HG03575 (cell line): ENCODE results near the gene CUL1.

Source experiments
- ATAC-seq: cut with Tn5 transposase; IDR thresholded peaks from one replicate; pipeline ENCODE4 v1.9.1; 2021; ENCODE audit not compliant: unreplicated experiment, insufficient number of reproducible peaks, low FRiP score; ENCODE audit errors: extremely low read depth

CUL1 gene

GRCh38 chr7:148711191-148712102 lies 12.7 kb downstream of the CUL1 start:
- ATAC-seq: no peak

- ATAC-seq: no peak
Measured at GRCh38 chr7:148712678-148713329, 14.1 kb downstream of the CUL1 start.

DNA sequence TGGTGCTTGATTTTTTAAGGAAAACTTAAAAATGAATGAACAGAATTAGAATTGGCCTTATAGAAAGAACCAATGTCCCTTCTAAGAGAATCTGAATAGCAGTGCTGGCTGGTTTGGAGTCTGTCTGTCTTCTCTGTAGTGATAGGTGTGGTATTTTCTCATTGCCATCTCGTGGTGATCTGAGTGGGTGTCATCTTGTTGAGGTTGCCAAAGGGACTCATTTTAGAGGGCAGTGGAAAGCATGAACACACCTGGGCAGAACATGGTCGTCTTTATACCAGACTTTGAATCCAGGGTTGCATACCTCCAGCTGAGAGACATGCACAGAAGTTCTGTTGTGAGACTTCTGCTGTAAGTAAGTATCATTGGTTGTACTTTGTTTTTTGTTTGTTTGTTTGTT lies 15.8 kb downstream of the CUL1 start:
- ATAC-seq: no peak

DNA sequence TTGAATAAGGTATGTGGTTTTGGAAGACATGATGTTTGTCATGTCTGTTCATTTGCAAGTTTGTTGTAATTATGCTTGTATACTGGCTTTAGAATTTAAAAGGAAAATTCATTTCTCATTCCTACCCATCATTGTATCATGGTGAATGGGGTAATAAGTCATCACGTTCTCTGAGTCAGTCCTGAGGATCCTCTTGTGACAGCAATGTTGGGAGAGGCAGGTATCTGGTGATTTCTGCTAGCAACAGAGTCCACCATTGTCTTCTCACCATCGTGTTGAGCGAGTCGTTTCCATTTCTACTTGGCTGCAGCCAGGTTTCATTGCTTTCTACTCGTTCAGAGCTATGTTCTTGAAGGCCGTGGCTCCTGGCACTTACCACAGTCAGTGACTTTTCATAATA lies 16.3 kb downstream of the CUL1 start:
- no peak for ATAC-seq

DNA sequence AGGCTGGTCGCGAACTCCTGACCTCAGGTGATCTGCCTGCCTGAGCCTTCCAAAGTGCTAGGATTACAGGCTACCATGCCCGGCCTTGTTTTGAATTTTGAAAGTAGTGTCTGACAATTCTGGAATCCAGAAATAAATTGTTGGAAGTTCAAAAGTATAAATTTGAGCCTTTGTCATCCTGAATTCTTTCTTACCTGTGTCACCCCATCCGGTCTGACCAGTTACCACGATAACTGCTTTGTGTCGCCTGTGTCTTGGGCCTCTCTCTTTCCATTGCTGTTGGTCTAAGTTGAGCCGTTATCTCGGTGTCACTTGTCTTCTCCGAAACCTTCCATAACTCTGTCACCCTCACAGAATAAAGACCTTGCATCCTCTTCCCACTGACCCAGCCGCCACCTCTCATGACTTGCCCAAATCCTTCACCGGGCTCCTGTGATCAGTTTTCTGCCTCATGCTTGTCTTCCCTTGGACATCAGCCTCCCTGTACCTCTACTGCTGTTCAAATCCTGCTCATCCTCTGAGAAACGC lies 18.6 kb downstream of the CUL1 start:
- ATAC-seq: no peak

DNA sequence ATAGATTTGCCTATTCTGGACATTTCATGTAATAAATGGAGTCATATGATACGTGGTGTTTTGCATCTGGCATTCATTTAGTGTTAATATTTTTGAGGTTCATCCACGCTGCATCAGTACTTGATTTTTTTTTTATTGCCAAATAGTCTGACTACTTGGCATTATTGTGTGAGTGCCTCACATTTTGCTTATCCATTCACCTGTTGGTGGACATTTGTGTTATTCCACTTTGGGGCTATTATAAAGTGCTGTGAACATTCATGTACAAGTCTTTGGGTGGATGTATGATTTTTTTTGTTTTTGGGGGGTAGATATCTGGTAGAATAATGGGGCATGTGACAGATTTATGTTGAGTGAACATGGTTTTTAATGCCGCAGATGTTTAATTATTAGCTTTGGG lies 19.7 kb downstream of the CUL1 start:
- no peak for ATAC-seq

DNA sequence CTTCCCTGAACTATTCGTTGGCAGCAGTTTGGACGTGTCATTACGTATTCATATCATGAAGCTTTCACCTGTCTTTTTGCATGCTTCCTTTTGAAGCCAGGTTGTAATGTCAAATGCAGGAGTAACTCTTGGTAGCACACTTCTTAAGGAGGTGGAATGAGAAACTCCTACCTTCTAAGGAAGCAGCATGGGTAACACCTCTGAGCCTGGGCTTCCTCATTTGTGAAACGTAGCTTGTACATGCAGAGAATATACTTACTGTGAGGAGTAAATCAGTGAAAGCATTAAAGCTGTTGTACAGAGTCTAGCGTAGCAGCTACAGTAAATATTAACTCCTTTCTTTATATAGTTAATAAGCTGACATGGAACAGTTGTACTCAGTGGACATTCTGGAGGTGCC lies 21.1 kb downstream of the CUL1 start:
- ATAC-seq: no peak

DNA sequence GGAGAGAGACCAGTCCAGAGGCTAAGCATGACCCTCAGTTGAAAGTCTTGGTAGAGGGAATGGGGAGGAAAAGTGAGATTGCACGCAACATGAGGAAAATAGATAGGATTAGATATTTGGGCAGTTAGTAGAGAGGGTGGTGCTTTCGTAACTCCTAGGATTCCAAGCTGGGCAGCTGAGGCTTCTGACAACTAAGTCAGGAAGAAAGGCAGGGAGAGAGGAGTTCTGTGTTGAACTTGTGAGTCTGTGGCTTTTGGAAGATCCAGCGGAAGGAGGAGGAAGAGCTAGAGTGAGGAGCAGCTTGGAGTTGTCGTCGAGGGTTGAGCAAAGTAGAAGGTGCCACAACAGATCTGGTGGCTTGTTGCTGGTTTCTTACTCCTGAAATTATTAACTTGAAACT lies 21.8 kb downstream of the CUL1 start:
- ATAC-seq: no peak

- ATAC-seq: no peak
Measured at GRCh38 chr7:148721390-148721789, 22.7 kb downstream of the CUL1 start.

- no peak for ATAC-seq
Measured at GRCh38 chr7:148722340-148723165, 23.9 kb downstream of the CUL1 start.

GRCh38 chr7:148723166-148723559 lies 24.5 kb downstream of the CUL1 start:
- ATAC-seq: no peak

- ATAC-seq: no peak
Measured at GRCh38 chr7:148723846-148724245, 25.1 kb downstream of the CUL1 start.

GRCh38 chr7:148726385-148726784 lies 27.7 kb downstream of the CUL1 start:
- no peak for ATAC-seq

DNA sequence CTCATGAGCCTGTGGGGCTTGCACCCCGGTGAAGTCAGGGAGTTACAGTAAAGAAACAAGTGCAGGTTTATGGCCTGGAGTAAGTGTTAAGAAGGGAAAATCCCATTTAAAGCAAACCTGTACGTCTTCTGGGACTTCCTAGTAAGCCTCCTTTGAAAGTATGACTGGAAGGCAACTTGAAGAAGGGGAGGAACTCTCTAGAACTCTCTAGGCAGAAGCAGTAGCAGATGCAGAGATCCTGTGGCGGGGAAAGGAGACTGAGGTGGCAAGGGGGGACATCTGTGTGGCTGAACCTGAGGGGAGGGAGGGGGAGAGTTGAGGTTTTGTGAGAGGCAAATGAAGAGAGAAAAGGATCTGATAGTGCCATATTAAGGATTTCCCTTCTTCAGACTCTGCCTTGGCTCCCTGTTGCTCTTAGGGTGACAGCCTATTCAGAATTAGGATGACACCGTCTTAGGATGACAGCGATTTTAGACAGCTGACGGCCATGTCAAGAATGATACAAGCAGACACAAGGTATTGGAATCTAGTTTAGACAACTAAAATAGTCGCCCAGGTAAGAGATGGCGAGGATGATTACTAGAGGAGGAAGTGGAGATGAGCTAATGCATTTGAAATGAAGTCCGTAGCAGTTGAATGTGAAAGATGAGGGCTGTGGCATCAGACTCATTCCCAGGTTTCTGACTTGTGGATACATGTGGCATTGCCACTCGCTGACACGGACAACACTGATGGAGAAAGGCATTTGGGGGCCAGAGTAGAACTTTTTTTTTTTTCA lies 29.0 kb downstream of the CUL1 start:
- no peak for ATAC-seq

DNA sequence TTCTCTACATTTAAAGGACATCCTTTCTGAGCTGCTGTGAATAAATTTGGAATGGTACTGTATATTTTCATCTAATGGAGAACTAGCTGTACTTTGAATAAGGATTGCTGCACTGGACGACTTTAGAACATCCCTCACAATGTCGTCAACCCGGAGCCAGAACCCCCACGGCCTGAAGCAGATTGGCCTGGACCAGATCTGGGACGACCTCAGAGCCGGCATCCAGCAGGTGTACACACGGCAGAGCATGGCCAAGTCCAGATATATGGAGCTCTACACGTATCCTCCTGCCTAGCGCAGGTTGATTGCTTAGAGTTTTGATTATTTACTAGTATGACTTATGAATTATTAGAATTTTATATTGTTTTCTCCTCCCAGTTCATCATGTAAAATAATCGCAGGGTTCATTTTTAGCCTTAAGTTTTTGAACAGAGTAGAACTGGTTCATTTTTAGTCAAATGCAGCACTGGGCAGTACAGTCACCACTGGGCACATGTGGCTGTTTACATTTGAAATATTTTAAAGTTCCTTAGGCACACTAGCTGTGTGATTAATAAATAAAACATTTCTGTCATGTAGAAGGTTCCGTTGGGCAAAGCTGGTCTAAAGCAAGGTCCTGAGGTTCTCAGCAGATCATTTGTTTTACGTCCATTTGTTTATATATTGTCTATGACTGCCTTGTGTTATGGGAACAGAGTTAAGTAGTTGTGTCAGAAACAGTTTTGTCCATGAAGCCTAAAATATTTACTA lies 31.5 kb downstream of the CUL1 start:
- ATAC-seq: no peak

- no peak for ATAC-seq
Measured at GRCh38 chr7:148732862-148733261, 34.2 kb downstream of the CUL1 start.

DNA sequence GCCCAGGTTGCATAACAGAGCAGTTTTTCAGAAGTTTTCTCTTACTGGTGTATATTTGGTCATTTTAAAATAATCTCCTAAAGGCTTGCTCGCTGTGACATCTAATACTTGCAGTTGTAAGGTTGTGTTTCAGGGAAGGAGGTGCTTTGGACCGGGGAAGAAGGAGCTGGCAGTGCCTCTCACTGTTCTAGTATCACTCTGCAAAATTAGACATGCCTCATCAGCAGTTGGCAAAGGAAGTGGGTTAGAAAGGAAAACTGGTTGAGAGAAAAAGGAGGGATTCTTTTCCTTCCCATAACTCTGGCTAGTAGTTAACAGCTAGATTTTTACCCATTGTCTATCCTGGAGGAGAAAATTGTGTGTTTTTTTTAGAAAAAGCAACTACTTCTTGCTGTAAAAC lies 34.8 kb downstream of the CUL1 start:
- no peak for ATAC-seq

GRCh38 chr7:148735141-148735540 lies 36.4 kb downstream of the CUL1 start:
- no peak for ATAC-seq
